NT2/D1 (cell line): Measurements from ENCODE around the gene ADGRA1.

Source experiments
- DNase-seq: peaks from one replicate; pipeline ENCODE4 v3.0.0-alpha.2; 2011; ENCODE audit warnings: low read depth, low spot score
- H3K27me3 ChIP-seq: 2 replicates; pipeline ENCODE4 v1.6.0; 2011; ENCODE audit warnings: mild to moderate bottlenecking; ENCODE audit not compliant: insufficient read length, insufficient read depth
- H3K36me3 ChIP-seq: 2 replicates; pipeline ENCODE4 v1.6.1; 2011; ENCODE audit warnings: mild to moderate bottlenecking, low read length, mixed read lengths; ENCODE audit not compliant: insufficient read depth, insufficient read length
- H3K4me1 ChIP-seq: 2 replicates; pipeline ENCODE4 v1.5.1; 2011; ENCODE audit not compliant: insufficient read depth, insufficient read length
- H3K4me3 ChIP-seq: 2 replicates; pipeline ENCODE4 v1.5.1; 2011; ENCODE audit warnings: low read depth; ENCODE audit not compliant: insufficient read length
- H3K9ac ChIP-seq: 2 replicates; pipeline ENCODE4 v1.6.0; 2011; ENCODE audit warnings: low read depth; ENCODE audit not compliant: insufficient read length
- H3K9me3 ChIP-seq: 2 replicates; pipeline ENCODE4 v1.5.1; 2011; ENCODE audit warnings: mild to moderate bottlenecking, low read length; ENCODE audit not compliant: insufficient read depth
- SUZ12 ChIP-seq: IDR thresholded peaks from 2 replicates; pipeline ENCODE4 v1.6.1; 2011; ENCODE audit not compliant: insufficient read length, insufficient read depth; ENCODE audit errors: extremely low read depth
- YY1 ChIP-seq: IDR thresholded peaks from 2 replicates; pipeline ENCODE4 v1.6.1; 2011; ENCODE audit not compliant: insufficient read length, insufficient read depth
- ZNF274 ChIP-seq: IDR thresholded peaks from 2 replicates; pipeline ENCODE4 v1.6.1; 2011; ENCODE audit warnings: mild to moderate bottlenecking, low read depth, low read length

Gene ADGRA1

DNA sequence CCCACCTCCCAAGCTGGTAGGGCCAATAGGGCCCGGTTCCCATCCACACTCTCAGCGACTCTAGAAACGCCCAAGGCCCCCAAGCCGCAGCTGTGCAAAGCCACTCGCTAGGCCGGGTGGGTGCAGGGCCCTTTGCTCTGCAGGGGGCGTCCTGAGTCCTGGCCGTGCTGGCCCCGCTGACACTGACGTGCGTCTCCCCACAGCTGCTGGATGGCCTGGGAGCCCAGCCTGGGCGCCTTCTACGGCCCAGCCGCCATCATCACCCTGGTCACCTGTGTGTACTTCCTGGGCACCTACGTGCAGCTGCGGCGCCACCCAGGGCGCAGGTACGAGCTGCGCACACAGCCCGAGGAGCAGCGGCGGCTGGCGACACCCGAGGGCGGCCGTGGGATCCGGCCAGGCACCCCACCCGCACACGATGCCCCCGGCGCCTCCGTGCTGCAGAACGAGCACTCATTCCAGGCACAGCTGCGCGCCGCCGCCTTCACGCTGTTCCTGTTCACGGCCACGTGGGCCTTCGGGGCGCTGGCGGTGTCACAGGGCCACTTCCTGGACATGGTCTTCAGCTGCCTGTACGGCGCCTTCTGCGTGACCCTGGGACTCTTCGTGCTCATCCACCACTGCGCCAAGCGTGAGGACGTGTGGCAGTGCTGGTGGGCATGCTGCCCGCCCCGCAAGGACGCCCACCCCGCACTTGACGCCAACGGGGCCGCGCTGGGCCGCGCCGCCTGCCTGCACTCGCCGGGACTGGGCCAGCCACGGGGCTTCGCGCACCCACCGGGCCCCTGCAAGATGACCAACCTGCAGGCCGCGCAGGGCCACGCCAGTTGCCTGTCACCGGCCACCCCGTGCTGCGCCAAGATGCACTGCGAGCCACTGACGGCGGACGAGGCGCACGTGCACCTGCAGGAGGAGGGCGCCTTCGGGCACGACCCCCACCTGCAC lies 40.7 kb downstream of the ADGRA1 start:
- H3K27me3 ChIP-seq: peaks cover 19% of the 10 kb centered on the region
- H3K4me1 ChIP-seq: no peaks in the 10 kb centered on the region
- TF ChIP-seq YY1 (no peak), SUZ12 (no peak), ZNF274 (no peak)
- no peak overlapping the region for H3K9ac ChIP-seq
- no peaks in the 10 kb centered on the region for H3K36me3 ChIP-seq
- no peak overlapping the region for H3K4me3 ChIP-seq
- H3K9me3 ChIP-seq: no peaks in the 10 kb centered on the region
- no peak for DNase-seq

- DNase-seq: no peak
- TF ChIP-seq SUZ12 (no peak), ZNF274 (no peak), YY1 (no peak)
Measured at GRCh38 chr10:133129071-133129858, 41.5 kb downstream of the ADGRA1 start.

DNA sequence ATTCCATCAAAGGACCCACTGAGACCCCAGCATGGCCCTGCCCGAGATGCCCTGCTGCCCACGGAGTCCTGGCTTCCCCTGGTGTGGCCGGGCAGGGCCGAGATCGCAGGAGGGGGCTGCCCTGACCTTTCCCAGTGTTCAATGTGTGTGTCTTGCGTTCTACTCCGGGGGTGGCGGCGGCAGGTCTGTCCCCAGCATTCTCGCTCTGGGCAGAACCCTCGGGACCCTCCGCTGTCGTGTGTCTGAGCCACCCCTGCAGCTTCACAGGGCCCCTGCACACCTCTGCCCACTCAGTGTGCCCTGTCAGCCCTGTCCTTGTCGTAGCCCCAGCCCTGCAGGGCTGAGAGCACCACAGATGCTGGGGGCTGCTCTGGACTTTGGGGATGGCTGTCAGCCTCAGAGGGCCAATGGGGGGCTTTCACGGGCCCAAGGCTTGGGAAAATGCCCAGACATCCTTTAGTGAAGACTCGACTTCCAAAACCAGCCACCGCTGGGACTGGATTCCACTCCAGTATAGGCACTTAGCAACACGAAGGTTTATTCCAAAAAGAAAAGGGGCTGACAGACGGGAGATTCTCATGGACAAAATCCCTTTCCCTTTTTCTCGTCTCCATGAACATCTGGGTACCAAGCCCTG lies 42.3 kb downstream of the ADGRA1 start:
- Histone ChIP-seq H3K4me1 (no peaks in the 10 kb centered on the region), H3K27me3 (peaks cover 6% of the 10 kb centered on the region), H3K9me3 (no peaks in the 10 kb centered on the region), H3K4me3 (no peak overlapping the region), H3K36me3 (no peaks in the 10 kb centered on the region), H3K9ac (no peak overlapping the region)
- DNase-seq: no peak
- TF ChIP-seq SUZ12: no peak
- no peak for TF ChIP-seq YY1
- TF ChIP-seq ZNF274: no peak

More at GRCh38 chr10:133129071-133129858, 41.5 kb downstream of the ADGRA1 start:
- H3K27me3 ChIP-seq: peaks cover 11% of the 10 kb centered on the region
- H3K4me1 ChIP-seq: no peaks in the 10 kb centered on the region
- no peak overlapping the region for H3K4me3 ChIP-seq
- H3K9me3 ChIP-seq: no peaks in the 10 kb centered on the region
- H3K9ac ChIP-seq: no peak overlapping the region
- H3K36me3 ChIP-seq: no peaks in the 10 kb centered on the region

DNA sequence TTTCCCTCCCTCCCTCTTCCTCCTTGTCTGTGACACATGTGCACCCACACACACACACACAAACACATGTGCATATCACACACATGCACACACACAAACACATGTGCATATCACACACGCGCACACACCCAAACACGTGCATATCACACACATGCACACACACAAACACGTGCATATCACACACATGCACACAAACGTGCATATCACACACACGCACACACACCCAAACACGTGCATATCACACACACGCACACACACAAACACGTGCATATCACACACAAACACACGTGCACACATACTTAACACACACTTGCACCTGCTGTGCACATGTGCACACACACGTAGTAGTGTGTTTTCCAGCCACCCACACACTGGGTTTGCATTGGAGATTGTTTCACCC lies 42.9 kb downstream of the ADGRA1 start:
- Histone ChIP-seq H3K36me3 (no peaks in the 10 kb centered on the region), H3K27me3 (peaks cover 4% of the 10 kb centered on the region), H3K4me3 (no peak overlapping the region), H3K9ac (no peak overlapping the region), H3K4me1 (no peaks in the 10 kb centered on the region), H3K9me3 (no peaks in the 10 kb centered on the region)
- DNase-seq: no peak
- no peak for TF ChIP-seq ZNF274
- no peak for TF ChIP-seq YY1
- no peak for TF ChIP-seq SUZ12

DNA sequence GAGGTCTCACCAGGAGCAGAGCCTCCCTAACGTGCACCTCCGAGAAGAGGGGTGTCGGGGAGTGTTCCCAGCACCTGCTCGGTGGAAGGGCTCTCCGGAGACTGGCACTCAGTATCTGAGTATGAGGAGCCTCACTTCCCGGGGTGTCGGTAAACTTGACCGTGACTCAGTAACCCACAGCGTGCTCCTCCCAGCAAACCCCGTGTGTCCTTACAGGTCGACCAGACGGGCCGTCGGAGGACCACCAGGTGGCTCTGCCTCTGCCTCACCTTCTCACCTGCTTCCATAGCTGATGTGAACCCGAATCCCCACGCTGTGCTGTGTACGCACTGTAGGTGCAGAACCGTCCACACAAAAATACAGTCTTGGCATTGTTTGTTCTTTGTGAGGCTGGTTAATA lies 43.3 kb downstream of the ADGRA1 start:
- Histone ChIP-seq H3K9me3 (no peaks in the 10 kb centered on the region), H3K36me3 (no peaks in the 10 kb centered on the region), H3K4me3 (no peak overlapping the region), H3K4me1 (no peaks in the 10 kb centered on the region), H3K27me3 (no peaks in the 10 kb centered on the region), H3K9ac (no peak overlapping the region)
- TF ChIP-seq YY1: no peak
- TF ChIP-seq SUZ12: no peak
- TF ChIP-seq ZNF274: no peak
- DNase-seq: no peak

GRCh38 chr10:133131734-133132472 lies 44.2 kb downstream of the ADGRA1 start:
- no peak overlapping the region for H3K4me3 ChIP-seq

More at GRCh38 chr10:133131734-133132472, 44.2 kb downstream of the ADGRA1 start:
- no peaks in the 10 kb centered on the region for H3K9me3 ChIP-seq
- TF ChIP-seq ZNF274 (no peak), SUZ12 (no peak), YY1 (no peak)
- no peaks in the 10 kb centered on the region for H3K4me1 ChIP-seq
- no peaks in the 10 kb centered on the region for H3K36me3 ChIP-seq
- no peak overlapping the region for H3K9ac ChIP-seq
- no peaks in the 10 kb centered on the region for H3K27me3 ChIP-seq
- no peak for DNase-seq
